Activated CD8-positive, alpha-beta memory T cell treated with anti-CD3 and anti-CD28 coated beads, Interleukin-2, amount 50 U/mL, for 4 hours (primary cell): ENCODE results near the gene NTNG1.

ENCODE experiments used
- DNase-seq: peaks from one replicate; pipeline ENCODE4 v3.0.0-alpha.2; 2020

Gene NTNG1

GRCh38 chr1:107467811-107468210, 327.0 kb downstream of the NTNG1 start:
- no peak for DNase-seq

GRCh38 chr1:107473065-107473464, 332.2 kb downstream of the NTNG1 start:
- DNase-seq: no peak

GRCh38 chr1:107474877-107475612, 334.2 kb downstream of the NTNG1 start:
- no peak for DNase-seq

- no peak for DNase-seq
These were observed 336.4 kb downstream of the NTNG1 start for GRCh38 chr1:107477233-107477632.

- DNase-seq: no peak
These were observed 339.1 kb downstream of the NTNG1 start for GRCh38 chr1:107479865-107480350.

GRCh38 chr1:107480548-107481415, 339.9 kb downstream of the NTNG1 start:
- no peak for DNase-seq

GRCh38 chr1:107481756-107482384, 341.0 kb downstream of the NTNG1 start:
- no peak for DNase-seq

GRCh38 chr1:107483949-107484348, 343.1 kb downstream of the NTNG1 start:
- no peak for DNase-seq

GRCh38 chr1:107486349-107486748, 345.5 kb downstream of the NTNG1 start:
- DNase-seq: no peak

- no peak for DNase-seq
These were observed 346.7 kb downstream of the NTNG1 start for GRCh38 chr1:107487506-107487905.

GRCh38 chr1:107491582-107491981, 350.7 kb downstream of the NTNG1 start:
- no peak for DNase-seq

GRCh38 chr1:107493111-107493716, 352.4 kb downstream of the NTNG1 start:
- no peak for DNase-seq

- DNase-seq: no peak
These were observed 353.2 kb downstream of the NTNG1 start for GRCh38 chr1:107494061-107494460.

- no peak for DNase-seq
These were observed 355.2 kb downstream of the NTNG1 start for GRCh38 chr1:107496002-107496401.

GRCh38 chr1:107499139-107499744, 358.4 kb downstream of the NTNG1 start:
- no peak for DNase-seq

- DNase-seq: no peak
These were observed 360.3 kb downstream of the NTNG1 start for GRCh38 chr1:107501081-107501605.

- DNase-seq: no peak
These were observed 369.5 kb downstream of the NTNG1 start for GRCh38 chr1:107510347-107510746.

GRCh38 chr1:107512836-107513235, 372.0 kb downstream of the NTNG1 start:
- no peak for DNase-seq

GRCh38 chr1:107514841-107515240, 374.0 kb downstream of the NTNG1 start:
- no peak for DNase-seq

GRCh38 chr1:107515702-107516101, 374.9 kb downstream of the NTNG1 start:
- no peak for DNase-seq

- no peak for DNase-seq
These were observed 382.2 kb downstream of the NTNG1 start for GRCh38 chr1:107523061-107523460.

- no peak for DNase-seq
These were observed 382.9 kb downstream of the NTNG1 start for GRCh38 chr1:107523736-107524135.
